Tibial nerve (tissue), 3 donors: ENCODE measurements around the gene HBP1.

ENCODE experiments used
- EP300 ChIP-seq, 2 donors: sonication (generic); formaldehyde crosslinking; IDR thresholded peaks; one replicate each; pipeline ENCODE4 v1.6.1; 2017; ENCODE audit warnings: antibody characterized with exemption in 2 of 2, mild to moderate bottlenecking in 1 of 2
- POLR2A ChIP-seq, 2 donors: fragments of 450-650 bp; IDR thresholded peaks; one replicate each; pipeline ENCODE4 v1.6.1; 2017; ENCODE audit warnings: antibody characterized with exemption in 2 of 2, mild to moderate bottlenecking in 2 of 2, moderate library complexity in 2 of 2

DNA sequence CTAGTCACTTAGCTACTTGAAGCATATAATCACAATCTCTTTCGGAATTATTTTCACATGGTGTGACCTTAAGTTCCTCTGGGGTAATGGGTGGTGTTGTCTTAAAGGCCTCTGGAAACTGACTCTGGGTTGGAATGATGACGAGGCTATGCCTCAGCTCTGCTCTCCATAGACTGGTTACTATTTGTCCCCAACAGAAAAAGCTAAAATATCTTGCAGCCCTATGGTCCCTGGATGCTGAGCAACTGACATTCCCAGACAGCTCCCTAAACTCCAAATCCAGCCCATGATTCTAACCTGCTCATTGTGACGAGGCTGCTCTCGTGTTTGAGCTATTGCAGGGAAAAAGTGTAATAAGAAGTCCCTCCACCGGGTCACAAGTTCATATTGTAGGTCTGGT lies 51.6 kb downstream of the HBP1 start:
- TF ChIP-seq POLR2A (IDR thresholded peaks at IDR 0.05), result no peak
- no peak for TF ChIP-seq EP300 (IDR thresholded peaks at IDR 0.05)
